Midbrain (tissue), 1 donor: ENCODE measurements around the gene ACTN3.
"Not testable (repeated sequence)": the region's sequence is repeated elsewhere in the genome, so short reads cannot be mapped to it uniquely, and the experiment has no call there.

ENCODE experiments used
- DNase-seq: peaks from one replicate; lab custom pipeline; 2025; lab: John Stamatoyannopoulos, UW

ACTN3 gene

DNA sequence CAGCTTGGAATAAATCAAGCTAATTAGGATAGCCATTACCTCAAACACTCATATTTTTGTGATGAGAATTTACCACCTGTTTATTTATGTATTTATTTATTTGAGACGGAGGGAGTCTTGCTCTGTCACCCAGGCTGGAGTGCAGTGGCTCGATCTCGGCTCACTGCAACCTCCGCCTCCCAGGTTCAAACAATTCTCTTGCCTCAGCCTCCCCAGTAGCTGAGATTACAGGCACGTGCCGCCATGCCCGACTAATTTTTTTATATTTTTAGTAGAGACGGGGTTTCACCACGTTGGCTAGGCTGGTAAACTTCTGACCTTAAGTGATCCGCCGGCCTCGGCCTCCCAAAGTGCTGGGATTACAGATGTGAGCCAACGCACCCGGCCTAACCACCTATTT lies 1.8 kb upstream of the ACTN3 start:
- DNase-seq = not testable (repeated sequence)

DNA sequence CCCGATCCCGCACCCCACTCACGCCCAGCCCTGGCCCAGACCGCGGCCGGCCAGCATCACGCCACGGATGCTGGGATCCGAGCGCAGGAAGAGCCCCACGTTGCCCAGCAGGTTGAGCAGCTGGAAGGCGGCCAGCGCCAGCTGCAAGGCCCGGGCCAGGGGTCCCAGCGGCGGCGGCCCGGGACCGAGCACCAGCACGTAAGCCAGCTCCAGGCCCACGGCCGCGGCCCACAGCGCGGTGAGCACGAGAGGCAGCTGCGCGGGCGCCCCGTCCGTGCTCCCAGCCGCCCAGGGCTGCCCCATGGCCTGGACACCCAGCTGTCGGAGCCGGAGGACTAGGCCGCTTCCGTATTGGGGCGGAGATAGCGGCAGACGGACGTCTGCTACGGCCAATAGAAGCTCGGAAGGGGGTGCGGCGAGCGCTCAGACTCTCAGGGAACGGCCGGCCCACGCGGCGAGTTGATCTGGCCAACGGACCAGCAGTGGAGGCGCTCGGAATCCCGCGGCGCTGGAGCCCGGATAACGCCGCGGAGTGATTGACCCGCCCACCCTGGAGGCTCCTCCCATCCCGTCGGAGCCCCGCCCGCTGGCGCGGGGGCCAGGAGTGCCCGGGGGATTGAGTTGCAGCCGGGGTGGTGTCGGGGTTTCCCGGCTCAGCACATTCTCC lies 869 bp upstream of the ACTN3 start, which contains the start of gene ZDHHC24:
Gene ZDHHC24 (minus strand): TSS at position 348 of the 667 bp plus-strand sequence. CDS start 45 bp downstream, at position 303.
- DNase-seq = peak; percentile 97

DNA sequence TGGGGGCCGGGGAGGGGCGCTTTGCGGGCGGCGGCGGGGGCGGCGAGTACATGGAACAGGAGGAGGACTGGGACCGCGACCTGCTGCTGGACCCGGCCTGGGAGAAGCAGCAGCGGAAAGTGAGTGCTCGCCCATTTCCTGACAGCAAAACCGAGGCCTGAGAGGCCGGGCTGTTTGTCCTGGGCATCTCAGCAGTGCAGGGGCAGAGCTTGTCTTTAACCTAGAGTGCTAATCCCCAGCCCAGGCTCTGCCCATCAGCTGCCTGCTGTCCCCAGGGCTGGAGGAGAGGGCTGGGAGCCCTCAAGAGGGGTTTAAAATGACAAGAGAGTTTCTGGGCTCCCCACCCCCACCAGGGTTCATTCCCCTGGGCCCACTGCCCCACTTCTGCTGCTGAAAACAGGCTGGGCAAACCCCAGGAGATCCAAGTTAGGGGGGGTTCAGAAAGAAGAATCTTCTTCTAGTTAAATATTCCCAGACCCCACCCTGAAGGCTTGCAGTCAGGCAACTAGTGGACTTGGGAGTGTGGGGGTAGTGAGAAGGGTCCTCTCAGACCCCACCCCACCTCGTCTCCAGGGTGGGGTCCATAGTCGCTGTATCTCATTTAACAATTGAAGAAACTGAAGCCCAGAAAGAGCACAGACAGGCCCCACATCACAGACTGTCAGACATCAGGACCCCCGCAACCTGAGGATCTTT lies 411 bp downstream of the ACTN3 start:
- DNase-seq = no peak

DNA sequence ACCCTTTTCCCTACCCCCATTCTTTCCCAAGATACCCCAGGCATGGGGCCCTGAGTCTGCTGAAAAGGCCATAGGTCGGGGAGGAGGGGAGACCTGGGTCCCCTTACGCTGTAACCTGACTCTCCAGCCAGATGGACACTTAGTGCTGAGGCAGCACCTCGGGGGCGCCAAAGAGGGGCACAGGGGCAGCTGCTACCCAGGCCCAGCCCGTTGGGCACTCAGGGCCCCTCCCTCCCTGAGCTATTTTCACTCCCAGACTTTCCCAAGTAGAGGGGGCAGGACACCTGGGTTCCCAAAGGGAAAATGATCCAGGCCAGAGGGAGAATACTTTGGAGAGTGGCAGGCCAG lies 933 bp downstream of the ACTN3 start:
- no peak for DNase-seq

DNA sequence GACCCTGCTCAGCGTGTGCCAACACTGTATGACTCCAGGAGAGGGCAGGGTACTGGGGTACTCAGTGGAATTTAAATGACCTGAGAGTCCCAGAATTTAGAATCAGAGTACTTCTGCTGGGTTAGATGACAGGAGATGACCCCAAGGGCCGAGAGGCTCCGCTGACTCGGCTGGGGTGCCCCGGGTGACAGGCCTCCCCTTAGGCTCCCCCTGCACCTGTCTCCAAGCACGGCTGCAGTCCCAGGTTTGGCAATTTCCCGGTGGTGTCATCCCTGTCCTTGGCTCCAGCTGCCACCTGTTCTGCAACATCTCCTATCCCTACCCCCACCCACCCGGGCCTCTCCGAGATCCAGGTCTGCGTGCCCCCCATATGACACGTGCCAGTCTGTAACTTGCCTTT lies 1.3 kb downstream of the ACTN3 start:
- DNase-seq = no peak

DNA sequence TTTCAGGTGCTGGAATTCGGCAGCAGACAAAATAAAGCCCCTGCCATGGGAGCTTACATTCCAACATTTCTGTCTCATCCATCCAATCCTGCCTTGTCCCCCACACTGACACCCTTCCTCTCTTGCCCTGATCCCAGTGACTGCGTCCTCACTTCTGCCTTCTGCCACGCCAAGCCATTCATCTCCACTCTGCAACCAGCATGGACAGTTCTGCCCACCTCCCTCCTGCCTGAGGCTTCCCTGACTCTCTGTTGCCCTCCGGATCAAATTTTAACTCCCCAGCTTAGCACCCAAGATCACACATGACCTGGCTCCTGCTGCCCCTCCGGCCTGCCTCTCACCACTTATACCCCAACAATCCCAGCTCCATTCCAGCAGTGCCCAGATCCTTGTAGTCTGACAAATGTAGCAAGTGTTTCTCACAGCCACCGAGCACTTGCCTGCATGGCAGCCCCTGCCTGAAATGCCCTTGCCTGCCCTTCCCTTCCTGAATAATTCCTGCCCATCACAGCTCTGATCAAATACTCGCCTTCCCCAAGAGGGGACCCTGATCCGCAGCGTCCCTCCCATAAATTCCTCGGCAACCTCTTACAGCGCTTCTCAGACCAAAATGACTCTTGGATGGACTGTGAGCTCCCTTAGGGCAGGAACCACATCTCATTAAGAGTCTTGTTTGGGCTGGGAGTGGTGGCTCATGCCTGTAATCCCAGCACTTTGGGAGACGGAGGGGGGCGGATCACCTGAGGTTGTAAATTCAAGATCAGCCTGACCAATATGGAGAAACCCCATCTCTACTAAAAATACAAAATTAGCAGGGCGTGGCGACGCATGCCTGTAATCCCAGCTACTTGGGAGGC lies 2.3 kb downstream of the ACTN3 start:
- no peak for DNase-seq

DNA sequence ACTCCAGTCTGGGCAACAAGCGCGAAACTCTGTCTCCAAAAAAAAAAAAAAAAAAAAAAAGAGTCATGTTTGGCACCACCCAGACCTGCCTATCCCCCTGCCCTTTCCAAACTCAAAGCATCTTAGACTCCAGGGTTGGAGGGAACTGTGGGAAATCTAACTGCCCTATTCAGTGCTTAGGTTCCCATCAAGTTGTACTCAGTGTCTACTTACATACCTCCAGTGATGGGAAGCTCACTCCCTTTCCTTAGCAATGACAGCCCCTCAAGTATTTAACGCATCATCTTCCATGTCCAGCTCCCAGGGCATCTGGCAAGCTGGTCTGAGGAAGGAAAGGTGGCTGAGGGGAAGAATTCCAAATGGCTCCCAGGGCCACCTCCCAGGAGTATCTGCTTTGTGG lies 3.0 kb downstream of the ACTN3 start:
- DNase-seq = no peak

DNA sequence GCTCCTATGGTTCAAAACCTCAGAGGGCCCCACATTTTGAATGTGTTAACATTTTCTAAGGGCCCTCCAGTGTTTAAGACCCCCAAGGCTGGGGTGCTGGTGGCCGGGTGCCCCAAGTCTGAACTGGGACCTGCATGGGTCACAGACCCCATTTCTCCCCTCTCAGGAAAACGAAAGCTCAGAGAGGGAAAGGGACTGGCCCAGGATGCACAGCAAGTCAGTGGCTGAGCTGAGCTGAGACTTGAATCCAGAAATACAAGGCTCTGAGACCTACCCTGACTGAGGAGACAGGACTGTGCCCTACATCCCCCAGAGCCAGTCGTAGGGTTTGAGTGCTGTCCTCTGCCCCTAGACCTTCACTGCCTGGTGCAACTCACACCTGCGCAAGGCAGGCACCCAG lies 4.2 kb downstream of the ACTN3 start:
- DNase-seq = no peak

DNA sequence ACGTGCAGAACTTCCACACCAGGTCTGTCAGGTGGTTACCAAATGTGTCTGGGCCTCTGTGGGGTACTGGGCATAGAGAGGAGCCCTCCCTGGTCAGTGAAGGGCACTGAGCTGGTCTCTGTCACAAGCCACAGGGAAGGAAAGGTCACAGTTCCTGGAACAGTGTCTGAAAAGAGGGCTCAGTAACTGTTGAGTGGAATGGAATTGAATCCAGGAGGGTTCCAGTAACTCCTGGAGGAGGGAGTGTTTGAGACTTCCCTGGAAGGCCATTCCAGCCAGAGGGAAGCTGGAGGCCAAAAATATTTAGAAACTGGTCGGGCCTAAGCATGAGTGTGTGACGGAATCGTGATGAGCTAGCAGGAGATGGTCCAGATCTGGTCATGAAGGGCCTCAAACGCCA lies 7.9 kb downstream of the ACTN3 start:
- no peak for DNase-seq

DNA sequence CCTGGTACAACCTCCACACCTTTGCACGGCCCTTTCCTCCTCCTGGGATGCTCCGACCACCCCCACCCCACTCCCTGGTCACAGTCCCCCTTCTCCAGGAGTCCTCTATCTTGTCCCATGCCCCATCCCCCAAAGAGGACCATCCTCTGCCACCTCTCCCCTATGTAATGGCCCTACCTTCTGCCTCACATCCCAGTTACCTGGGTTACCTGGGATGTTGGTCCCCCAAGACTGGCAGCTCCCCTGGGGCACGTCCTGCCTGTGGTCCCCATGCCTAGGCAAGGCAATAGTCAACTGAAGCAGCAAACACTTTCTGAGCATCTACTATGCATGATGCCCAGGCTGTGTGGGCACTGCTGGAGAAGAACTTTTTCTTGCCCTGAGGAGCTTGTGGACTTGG lies 8.7 kb downstream of the ACTN3 start:
- no peak for DNase-seq

DNA sequence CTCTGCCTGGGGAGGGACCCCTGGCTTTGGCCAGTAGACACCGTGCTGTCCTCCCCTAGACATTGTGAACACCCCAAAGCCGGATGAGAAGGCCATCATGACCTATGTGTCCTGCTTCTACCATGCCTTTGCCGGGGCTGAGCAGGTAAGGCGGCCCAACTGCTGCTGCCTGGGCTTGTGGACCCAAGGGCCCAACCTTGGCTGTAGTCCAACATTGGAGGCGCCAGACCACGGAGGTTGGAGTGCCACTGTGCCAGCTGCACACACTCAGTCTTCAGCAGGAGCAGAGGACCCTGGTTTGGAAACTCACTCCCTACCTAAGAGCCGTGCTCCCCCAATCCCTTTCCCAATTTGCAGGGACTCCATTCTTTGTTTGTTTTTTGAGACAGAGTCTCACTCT lies 9.4 kb downstream of the ACTN3 start:
- DNase-seq = no peak

DNA sequence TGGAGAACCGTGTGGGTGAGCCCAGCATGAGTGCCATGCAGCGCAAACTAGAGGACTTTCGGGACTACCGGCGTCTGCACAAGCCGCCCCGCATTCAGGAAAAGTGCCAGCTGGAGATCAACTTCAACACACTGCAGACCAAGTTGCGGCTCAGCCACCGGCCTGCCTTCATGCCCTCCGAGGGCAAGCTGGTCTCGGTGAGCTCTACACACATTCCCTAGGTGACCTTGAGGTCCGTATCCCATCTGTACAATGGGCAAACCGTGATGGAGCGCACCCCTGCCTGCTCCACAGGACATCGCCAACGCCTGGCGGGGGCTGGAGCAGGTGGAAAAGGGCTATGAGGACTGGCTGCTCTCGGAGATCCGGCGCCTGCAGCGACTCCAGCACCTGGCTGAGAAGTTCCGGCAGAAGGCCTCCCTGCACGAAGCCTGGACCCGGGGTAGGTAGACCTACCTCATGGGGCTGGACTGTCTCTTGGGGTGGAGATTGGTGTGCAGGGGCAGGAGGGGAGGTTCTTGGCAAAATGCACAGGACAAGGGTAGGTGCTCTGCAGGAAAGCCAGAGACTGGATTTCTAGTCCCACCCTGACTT lies 11.1 kb downstream of the ACTN3 start:
- no peak for DNase-seq

DNA sequence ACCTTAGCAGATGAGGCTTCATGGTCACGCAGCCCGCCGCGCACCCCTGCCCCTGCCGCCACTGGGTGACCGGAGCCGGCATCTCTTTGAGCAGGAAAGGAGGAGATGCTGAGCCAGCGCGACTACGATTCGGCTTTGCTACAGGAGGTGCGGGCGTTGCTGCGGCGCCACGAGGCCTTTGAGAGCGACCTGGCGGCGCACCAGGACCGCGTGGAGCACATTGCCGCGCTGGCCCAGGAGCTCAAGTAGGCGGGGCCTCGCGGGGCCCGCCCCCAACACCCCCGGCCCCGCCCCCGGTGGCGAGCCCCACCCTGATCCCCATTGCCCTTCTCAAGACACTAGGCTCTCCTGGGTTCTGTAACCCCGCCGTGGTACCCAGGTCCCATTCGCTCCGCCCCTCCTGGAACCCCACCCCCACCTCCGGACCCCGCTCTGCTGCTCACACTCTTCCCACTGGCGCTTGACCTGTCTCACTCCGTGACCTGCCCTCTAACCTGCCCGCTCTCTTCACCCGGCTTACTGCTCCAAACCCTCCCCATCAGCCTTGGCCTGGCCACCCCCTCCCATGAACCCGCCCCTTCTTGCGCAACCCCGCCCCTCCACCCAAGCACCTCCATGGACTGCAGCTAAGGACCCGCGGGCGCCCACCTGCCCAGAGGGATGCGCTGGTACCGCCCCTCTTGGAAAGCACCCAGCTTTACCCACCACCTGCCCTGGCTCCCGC lies 12.6 kb downstream of the ACTN3 start:
- DNase-seq = no peak

DNA sequence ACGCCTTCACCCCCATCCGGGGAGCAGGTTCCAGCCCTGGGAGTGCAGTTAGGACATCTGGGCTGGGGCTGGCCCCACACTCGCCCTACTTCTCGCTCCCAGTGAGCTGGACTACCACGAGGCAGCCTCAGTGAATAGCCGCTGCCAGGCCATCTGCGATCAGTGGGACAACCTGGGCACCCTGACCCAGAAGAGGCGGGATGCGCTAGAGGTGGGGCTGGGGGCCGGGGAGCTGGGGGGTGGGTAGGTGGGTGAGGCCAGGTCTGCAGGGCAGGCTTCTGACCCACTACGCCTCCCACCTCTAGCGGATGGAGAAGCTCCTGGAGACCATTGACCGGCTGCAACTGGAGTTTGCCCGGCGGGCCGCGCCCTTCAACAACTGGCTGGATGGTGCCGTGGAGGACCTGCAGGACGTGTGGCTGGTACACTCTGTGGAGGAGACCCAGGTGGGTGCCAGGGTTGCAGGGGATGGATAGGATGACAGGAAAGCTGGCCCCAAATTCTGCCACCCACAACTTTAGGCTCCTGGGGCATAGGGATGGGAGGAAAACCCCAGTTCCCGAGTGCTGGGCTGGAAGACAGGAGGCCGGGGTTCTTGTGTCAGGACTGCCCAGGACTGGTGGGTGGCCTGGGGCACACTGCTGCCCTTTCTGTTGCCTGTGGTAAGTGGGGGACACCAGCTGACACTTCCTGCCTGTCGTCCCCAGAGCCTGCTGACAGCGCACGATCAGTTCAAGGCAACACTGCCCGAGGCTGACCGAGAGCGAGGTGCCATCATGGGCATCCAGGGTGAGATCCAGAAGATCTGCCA lies 13.4 kb downstream of the ACTN3 start:
- DNase-seq = no peak

DNA sequence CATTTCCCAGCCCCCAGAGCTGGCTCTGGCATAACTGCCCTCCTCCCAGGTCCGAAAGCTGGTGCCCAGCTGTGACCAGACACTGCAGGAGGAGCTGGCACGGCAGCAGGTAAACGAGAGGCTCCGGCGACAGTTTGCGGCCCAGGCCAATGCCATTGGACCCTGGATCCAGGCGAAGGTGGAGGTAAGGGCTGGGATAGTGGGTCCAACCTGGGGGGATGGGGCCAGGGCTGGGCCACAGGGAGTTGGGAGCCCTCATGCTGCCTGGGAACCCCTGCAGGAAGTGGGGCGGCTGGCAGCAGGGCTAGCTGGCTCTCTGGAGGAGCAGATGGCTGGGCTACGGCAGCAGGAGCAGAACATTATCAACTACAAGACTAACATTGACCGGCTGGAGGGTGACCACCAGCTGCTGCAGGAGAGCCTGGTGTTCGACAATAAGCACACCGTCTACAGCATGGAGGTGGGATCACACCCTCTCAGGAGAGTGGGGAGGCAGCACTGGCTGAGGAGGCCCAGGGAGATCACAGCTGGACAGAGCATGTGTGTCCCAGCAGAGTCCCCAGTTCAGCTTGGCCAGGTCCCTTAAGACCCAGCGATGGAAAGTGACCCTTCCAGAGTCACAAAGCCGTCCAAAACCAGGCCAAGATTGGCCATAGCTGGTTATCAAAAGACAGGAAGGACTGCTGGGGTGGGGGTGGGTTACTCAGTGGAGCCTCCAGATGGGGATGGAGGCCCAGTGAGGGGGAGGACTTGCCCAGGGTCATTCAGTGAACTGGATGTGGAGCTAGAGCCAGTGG lies 14.7 kb downstream of the ACTN3 start:
- no peak for DNase-seq

DNA sequence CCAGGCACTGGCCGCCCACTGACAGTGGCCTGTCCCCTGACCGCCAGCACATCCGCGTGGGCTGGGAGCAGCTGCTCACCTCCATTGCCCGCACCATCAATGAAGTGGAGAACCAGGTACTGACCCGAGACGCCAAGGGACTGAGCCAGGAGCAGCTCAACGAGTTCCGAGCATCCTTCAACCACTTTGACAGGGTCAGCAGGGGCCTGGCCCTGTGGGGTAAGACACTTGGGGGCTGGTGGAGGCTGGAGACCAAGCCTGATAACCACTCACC lies 15.2 kb downstream of the ACTN3 start:
- no peak for DNase-seq

DNA sequence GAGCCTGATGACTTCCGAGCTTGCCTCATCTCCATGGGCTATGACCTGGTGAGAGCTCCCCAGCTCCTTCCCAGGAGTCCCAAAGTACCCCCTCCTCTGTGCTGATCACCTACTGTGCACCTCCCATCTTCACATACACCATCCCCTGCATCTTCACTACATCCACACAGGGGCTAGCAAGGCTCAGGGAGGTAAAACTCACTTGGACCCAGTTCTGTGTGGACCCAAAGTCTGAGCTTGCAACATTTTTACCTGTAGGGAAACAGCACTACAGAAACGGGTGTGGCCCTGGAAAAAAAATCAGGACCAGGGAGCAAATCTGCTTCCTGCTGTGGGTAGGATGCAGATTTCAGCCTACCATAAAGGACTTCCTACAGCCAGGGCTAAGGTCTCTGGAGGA lies 15.6 kb downstream of the ACTN3 start:
- no peak for DNase-seq

DNA sequence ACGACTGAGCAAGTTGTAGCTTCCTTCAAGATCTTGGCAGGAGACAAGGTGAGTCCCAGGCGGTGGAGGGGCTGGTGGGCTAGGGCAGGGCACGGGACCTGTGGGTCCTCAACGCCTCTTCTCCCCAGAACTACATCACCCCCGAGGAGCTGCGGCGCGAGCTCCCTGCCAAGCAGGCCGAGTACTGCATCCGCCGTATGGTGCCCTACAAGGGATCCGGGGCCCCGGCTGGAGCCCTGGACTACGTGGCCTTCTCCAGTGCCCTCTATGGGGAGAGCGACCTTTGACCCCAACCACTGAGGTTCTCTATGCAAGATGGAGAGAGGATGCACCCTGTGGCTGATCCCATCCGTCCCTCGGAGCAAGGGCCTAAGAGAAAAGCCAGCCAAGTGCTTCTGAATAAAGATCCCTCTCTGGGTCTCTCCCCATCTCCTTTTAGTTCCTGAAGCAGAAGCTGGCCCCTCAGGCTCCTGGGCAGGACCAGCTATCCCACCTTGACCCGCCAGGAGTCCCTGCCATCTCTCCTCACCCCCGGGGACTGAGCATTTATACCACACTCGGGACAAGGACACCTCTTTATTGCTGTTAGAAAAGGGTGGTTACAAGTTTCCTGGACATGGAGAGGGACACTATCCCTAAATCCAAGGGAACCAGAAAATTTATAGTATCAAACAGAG lies 16.3 kb downstream of the ACTN3 start:
- DNase-seq = no peak

DNA sequence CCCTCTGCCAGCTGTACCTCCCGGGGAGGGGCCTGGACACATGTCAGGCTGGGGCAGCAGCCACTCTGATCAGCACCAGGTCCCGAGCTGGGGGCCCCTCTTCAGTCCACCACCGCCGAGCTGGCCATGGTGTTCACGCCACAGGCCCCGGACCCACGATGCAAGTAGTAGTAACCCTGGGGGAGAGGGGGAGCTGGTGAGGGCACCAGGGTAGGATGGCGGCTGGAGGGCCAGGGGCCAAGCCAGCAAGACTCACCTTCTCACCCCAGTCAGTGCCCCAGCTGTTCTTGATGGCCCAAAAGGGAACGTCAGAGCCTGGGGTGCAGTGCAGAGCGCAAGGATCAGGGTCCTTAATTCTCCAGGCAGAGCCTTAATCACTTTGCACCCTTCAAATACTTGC lies 17.1 kb downstream of the ACTN3 start:
- no peak for DNase-seq

DNA sequence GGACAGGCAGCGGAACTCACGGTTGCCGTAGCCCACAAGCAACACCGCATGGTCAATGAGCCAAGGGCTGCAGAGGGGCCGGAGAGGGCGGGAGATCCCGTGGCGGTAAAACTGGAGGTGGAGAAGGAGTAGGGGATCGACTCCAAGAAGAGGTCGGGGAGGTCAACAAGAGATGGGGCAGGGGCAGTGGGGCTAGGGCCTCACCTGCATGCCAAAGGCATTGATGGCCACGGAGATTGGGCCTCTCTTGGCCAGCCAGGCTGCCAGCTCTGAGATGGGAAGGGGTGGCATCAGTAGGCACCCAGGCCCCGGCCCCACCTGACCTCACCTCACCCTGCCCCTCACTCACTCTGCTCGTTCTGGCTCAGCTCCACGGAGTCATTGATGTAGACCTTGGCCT lies 17.8 kb downstream of the ACTN3 start:
- no peak for DNase-seq
